ENCODE data around the gene ZSCAN29.

Gene ZSCAN29

GRCh38 chr15:43346305-43346704, 24.5 kb downstream of the ZSCAN29 start:
- no peak for DNase-seq

- no peak for DNase-seq
These were observed 40.1 kb downstream of the ZSCAN29 start for GRCh38 chr15:43330780-43331087.

GRCh38 chr15:43329960-43330779, 40.7 kb downstream of the ZSCAN29 start, which contains the start of gene LCMT2:
Gene LCMT2 (minus strand): TSS chr15:43330573. CDS start chr15:43330489, 84 bp downstream.
- peak; percentile 94 for DNase-seq

- peak; percentile 2 for DNase-seq
These were observed 41.5 kb downstream of the ZSCAN29 start for GRCh38 chr15:43329217-43329959.

- DNase-seq = no peak
These were observed 45.7 kb downstream of the ZSCAN29 start for GRCh38 chr15:43325039-43325684.

GRCh38 chr15:43318990-43319771, 51.7 kb downstream of the ZSCAN29 start:
- no peak for DNase-seq

- DNase-seq = no peak
These were observed 53.2 kb downstream of the ZSCAN29 start for GRCh38 chr15:43317566-43318184.

DNA sequence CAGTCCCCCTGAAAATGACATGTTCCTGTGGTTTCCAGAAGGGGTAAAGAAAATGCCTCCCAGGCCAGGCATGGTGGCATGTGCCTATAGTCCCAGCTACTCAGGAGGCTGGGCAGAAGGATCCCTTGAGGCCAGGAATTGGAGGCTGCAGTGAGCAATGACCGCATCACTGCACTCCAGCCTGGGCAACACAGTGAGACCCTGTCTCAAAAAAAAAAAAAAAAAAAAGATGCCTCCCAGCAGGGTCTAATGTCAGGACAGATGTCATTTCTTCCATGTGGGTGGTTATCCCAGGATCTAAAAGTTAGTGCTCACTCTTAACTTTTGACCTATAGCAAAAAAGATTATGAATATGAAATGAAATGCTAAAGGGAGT, 53.9 kb downstream of the ZSCAN29 start:
- DNase-seq = no peak

GRCh38 chr15:43316016-43316970, 54.5 kb downstream of the ZSCAN29 start:
- DNase-seq = no peak

- DNase-seq = no peak
These were observed 56.7 kb downstream of the ZSCAN29 start for GRCh38 chr15:43314171-43314570.

DNA sequence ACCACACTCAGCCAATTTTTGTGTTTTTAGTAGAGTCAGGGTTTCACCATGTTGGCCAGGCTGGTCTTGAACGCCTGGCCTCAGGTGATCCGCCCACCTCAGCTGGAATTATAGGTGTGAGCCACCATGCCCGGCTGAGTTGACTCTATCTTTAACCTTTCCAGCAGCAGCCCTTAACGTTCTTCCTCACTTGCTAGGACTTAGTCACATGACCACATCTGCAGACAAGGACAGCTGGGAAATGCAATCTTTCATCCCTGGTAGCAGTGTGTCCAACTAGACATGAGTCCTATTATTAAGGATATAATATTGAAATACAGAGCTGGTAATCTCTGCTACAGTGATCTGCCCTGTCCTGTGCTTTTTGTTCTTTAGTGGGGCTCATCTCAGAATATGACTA, 58.5 kb downstream of the ZSCAN29 start:
- no peak for DNase-seq

All from CD4-positive, alpha-beta T cell treated with Interleukin-10 for 1 hour (primary cell).